HUES64 (cell line): ENCODE measurements around the gene EGFR.

Source experiments
- H3K27ac ChIP-seq: 2 replicates; pipeline ENCODE4 v1.7.0; 2013; ENCODE audit warnings: low read depth, low read length, inconsistent platforms
- H3K27me3 ChIP-seq: 2 replicates; pipeline ENCODE4 v1.6.1; 2013; ENCODE audit warnings: mild to moderate bottlenecking, low read length; ENCODE audit not compliant: insufficient read depth
- H3K36me3 ChIP-seq: 2 replicates; pipeline ENCODE4 v1.6.1; 2013; ENCODE audit warnings: mild to moderate bottlenecking, low read length; ENCODE audit not compliant: insufficient read depth
- H3K4me1 ChIP-seq: 2 replicates; pipeline ENCODE4 v1.6.1; 2013; ENCODE audit warnings: mild to moderate bottlenecking, low read length, moderate library complexity; ENCODE audit not compliant: insufficient read depth
- H3K4me3 ChIP-seq: 2 replicates; pipeline ENCODE4 v1.5.1; 2013; ENCODE audit warnings: mild to moderate bottlenecking, low read length, moderate library complexity
- H3K9ac ChIP-seq: 2 replicates; pipeline ENCODE4 v1.6.1; 2013; ENCODE audit warnings: mild to moderate bottlenecking, low read depth, low read length
- H3K9me3 ChIP-seq: 2 replicates; pipeline ENCODE4 v1.6.1; 2013; ENCODE audit warnings: low read depth, low read length; ENCODE audit not compliant: insufficient read depth
- WGBS: fragments of 150-250, 120-280 bp; methylation state at CpG from one replicate; pipeline ENCODE4 v1.1.7; 2013; ENCODE audit warnings: missing lambda C conversion rate; 5-methylcytosine and 5-hydroxymethylcytosine counted together

EGFR gene

GRCh38 chr7:55065511-55066229 is 46.9 kb downstream of the EGFR start:
- Histone ChIP-seq H3K36me3 (no peaks in the 10 kb centered on the region), H3K9me3 (no peaks in the 10 kb centered on the region), H3K27me3 (no peaks in the 10 kb centered on the region), H3K9ac (peak overlapping the region; percentile 54; the same call in 1 of the 2 replicates), H3K27ac (peak overlapping the region; percentile 78), H3K4me3 (no peak overlapping the region), H3K4me1 (peaks cover 31% of the 10 kb centered on the region)
- 35% methylated on average over 10 of the region's 10 CpGs for WGBS

GRCh38 chr7:55066524-55066923 is 47.7 kb downstream of the EGFR start:
- Histone ChIP-seq H3K27me3 (no peaks in the 10 kb centered on the region), H3K9ac (peak overlapping the region; percentile 54; the same call in 1 of the 2 replicates), H3K36me3 (no peaks in the 10 kb centered on the region), H3K9me3 (no peaks in the 10 kb centered on the region), H3K4me1 (peaks cover 31% of the 10 kb centered on the region), H3K27ac (peak overlapping the region; percentile 78), H3K4me3 (no peak overlapping the region)
- WGBS, result 61% methylated on average over 7 of the region's 7 CpGs

GRCh38 chr7:55066938-55067337 is 48.1 kb downstream of the EGFR start:
- H3K27me3 ChIP-seq, result no peaks in the 10 kb centered on the region
- no peaks in the 10 kb centered on the region for H3K9me3 ChIP-seq
- WGBS, result 89% methylated on average over 6 of the region's 6 CpGs
- H3K27ac ChIP-seq, result no peak overlapping the region; the same call in 1 of the 2 replicates
- no peak overlapping the region for H3K4me3 ChIP-seq
- H3K9ac ChIP-seq, result no peak overlapping the region
- H3K4me1 ChIP-seq, result peaks cover 31% of the 10 kb centered on the region
- no peaks in the 10 kb centered on the region for H3K36me3 ChIP-seq

- no peaks in the 10 kb centered on the region for H3K9me3 ChIP-seq
- no peak overlapping the region for H3K9ac ChIP-seq
- H3K36me3 ChIP-seq, result no peaks in the 10 kb centered on the region
- 97% methylated on average over 14 of the region's 14 CpGs for WGBS
- H3K27ac ChIP-seq, result no peak overlapping the region
- no peak overlapping the region for H3K4me3 ChIP-seq
- no peaks in the 10 kb centered on the region for H3K27me3 ChIP-seq
- peaks cover 31% of the 10 kb centered on the region for H3K4me1 ChIP-seq
Observed at GRCh38 chr7:55067748-55068147, 48.9 kb downstream of the EGFR start.

- H3K4me1 ChIP-seq, result peaks cover 27% of the 10 kb centered on the region
- H3K27me3 ChIP-seq, result no peaks in the 10 kb centered on the region
- no peaks in the 10 kb centered on the region for H3K9me3 ChIP-seq
- H3K36me3 ChIP-seq, result no peaks in the 10 kb centered on the region
- no peak overlapping the region for H3K9ac ChIP-seq
- WGBS, result 85% methylated on average over 5 of the region's 5 CpGs
- no peak overlapping the region for H3K27ac ChIP-seq
- no peak overlapping the region for H3K4me3 ChIP-seq
Observed at GRCh38 chr7:55069271-55069792, 50.5 kb downstream of the EGFR start.

GRCh38 chr7:55070271-55070743 is 51.5 kb downstream of the EGFR start:
- Histone ChIP-seq H3K4me1 (peaks cover 18% of the 10 kb centered on the region), H3K27me3 (no peaks in the 10 kb centered on the region), H3K4me3 (no peak overlapping the region), H3K36me3 (no peaks in the 10 kb centered on the region), H3K9me3 (no peaks in the 10 kb centered on the region), H3K27ac (no peak overlapping the region), H3K9ac (no peak overlapping the region)
- WGBS, result 93% methylated on average over 9 of the region's 9 CpGs

- H3K27me3 ChIP-seq, result no peaks in the 10 kb centered on the region
- 92% methylated on average over 8 of the region's 8 CpGs for WGBS
- H3K36me3 ChIP-seq, result no peaks in the 10 kb centered on the region
- peaks cover 12% of the 10 kb centered on the region for H3K4me1 ChIP-seq
- no peak overlapping the region for H3K27ac ChIP-seq
- no peaks in the 10 kb centered on the region for H3K9me3 ChIP-seq
- H3K4me3 ChIP-seq, result no peak overlapping the region
- H3K9ac ChIP-seq, result no peak overlapping the region
Observed at GRCh38 chr7:55070854-55071253, 52.0 kb downstream of the EGFR start.

GRCh38 chr7:55071411-55072175 is 52.8 kb downstream of the EGFR start:
- WGBS, result 94% methylated on average over 4 of the region's 7 CpGs
- Histone ChIP-seq H3K27me3 (no peaks in the 10 kb centered on the region), H3K9ac (no peak overlapping the region), H3K4me3 (no peak overlapping the region), H3K36me3 (no peaks in the 10 kb centered on the region), H3K9me3 (no peaks in the 10 kb centered on the region), H3K27ac (no peak overlapping the region), H3K4me1 (peaks cover 5% of the 10 kb centered on the region)

GRCh38 chr7:55072251-55072650 is 53.4 kb downstream of the EGFR start:
- no peak overlapping the region for H3K4me3 ChIP-seq
- H3K27me3 ChIP-seq, result no peaks in the 10 kb centered on the region
- no peaks in the 10 kb centered on the region for H3K36me3 ChIP-seq
- H3K27ac ChIP-seq, result no peak overlapping the region
- no peak overlapping the region for H3K9ac ChIP-seq
- no peaks in the 10 kb centered on the region for H3K9me3 ChIP-seq
- H3K4me1 ChIP-seq, result no peaks in the 10 kb centered on the region
- 90% methylated on average over 4 of the region's 4 CpGs for WGBS

GRCh38 chr7:55073051-55073511 is 54.3 kb downstream of the EGFR start:
- no peak overlapping the region for H3K27ac ChIP-seq
- WGBS, result 98% methylated on average over 4 of the region's 4 CpGs
- no peaks in the 10 kb centered on the region for H3K9me3 ChIP-seq
- H3K36me3 ChIP-seq, result no peaks in the 10 kb centered on the region
- no peaks in the 10 kb centered on the region for H3K4me1 ChIP-seq
- no peak overlapping the region for H3K4me3 ChIP-seq
- H3K27me3 ChIP-seq, result no peaks in the 10 kb centered on the region
- H3K9ac ChIP-seq, result no peak overlapping the region

GRCh38 chr7:55073976-55074528 is 55.2 kb downstream of the EGFR start:
- no peaks in the 10 kb centered on the region for H3K9me3 ChIP-seq
- WGBS, result 72% methylated on average over 12 of the region's 13 CpGs
- H3K9ac ChIP-seq, result no peak overlapping the region
- no peaks in the 10 kb centered on the region for H3K36me3 ChIP-seq
- no peak overlapping the region for H3K27ac ChIP-seq
- H3K4me3 ChIP-seq, result no peak overlapping the region
- no peaks in the 10 kb centered on the region for H3K27me3 ChIP-seq
- no peaks in the 10 kb centered on the region for H3K4me1 ChIP-seq
